ENCODE measurements around the gene SHC4.

GRCh38 chr15:48963524-48964113 lies at the start of gene SHC4:
- TF ChIP-seq BCLAF1 (IDR thresholded peaks at IDR 0.05; ENCODE audit: borderline replicate concordance in 1 of 2, control insufficient read depth in 1 of 2, low read depth in 2 of 2, low read length in 1 of 2): no peak
- TF ChIP-seq E2F8 (IDR thresholded peaks at IDR 0.05; ENCODE audit: low read depth, partially characterized antibody): no peak
- TF ChIP-seq SMARCC2 (IDR thresholded peaks at IDR 0.05; ENCODE audit: low read depth): no peak
- TF ChIP-seq TCF7 (IDR thresholded peaks at IDR 0.05; ENCODE audit: borderline replicate concordance): no peak
- TF ChIP-seq HIVEP1 (CRISPR knock-in tag; IDR thresholded peaks at IDR 0.05): no peak
- no peak for TF ChIP-seq RFX5 (IDR thresholded peaks at IDR 0.05; ENCODE audit: low read depth, low read length)
- no peak for TF ChIP-seq POLR2AphosphoS5 (IDR thresholded peaks at IDR 0.05; ENCODE audit: control insufficient read depth, insufficient read depth, low read depth, low read length)
- no peak for TF ChIP-seq POLR2A (conservative IDR thresholded peaks at IDR 0.05)
- TF ChIP-seq CTCF (IDR thresholded peaks at IDR 0.05 in 2 of 3, conservative IDR thresholded peaks at IDR 0.05 in 1 of 3; ENCODE audit: insufficient read depth in 2 of 3, low read depth in 1 of 3, low read length in 3 of 3): peak in 2 of 3 experiments; percentile 26 to 27; a peak in 2 of 6 replicates
- no peak for TF ChIP-seq TAF1 (IDR thresholded peaks at IDR 0.05; ENCODE audit: control insufficient read depth, extremely low read depth, insufficient read depth, low read length, severe bottlenecking)
- TF ChIP-seq MYBL2 (IDR thresholded peaks at IDR 0.05; ENCODE audit: low read depth): no peak
- TF ChIP-seq MYBL2 (CRISPR knock-in tag; IDR thresholded peaks at IDR 0.05; ENCODE audit: borderline replicate concordance): no peak
- no peak for TF ChIP-seq ARID4B (CRISPR knock-in tag; IDR thresholded peaks at IDR 0.05)
- TF ChIP-seq ATF3 (IDR thresholded peaks at IDR 0.05): peak; percentile 88
- no peak for TF ChIP-seq ATF3 (CRISPR knock-in tag; conservative IDR thresholded peaks at IDR 0.05)
- TF ChIP-seq CHD4 (IDR thresholded peaks at IDR 0.05; ENCODE audit: insufficient read depth, insufficient replicate concordance, low read depth, low read length, poor library complexity, severe bottlenecking): no peak

Measured in K562 (cell line).